ENCODE measurements around the gene CCBE1. TPM values are rescaled to one million over a fixed set of nuclear protein-coding genes. Genes with fewer than 3 reads are reported as not detected.

CCBE1 gene
- total and polyA plus RNA-seq, 9 of the 15 experiments (the other 6 are each of a cell fraction or from before 2014, with no cell fraction given): 0.20 TPM; not detected in 8

- ATAC-seq (no peak), FAIRE-seq (no peak), DNase-seq (ENCODE audit: extremely low read depth in 1 of 4, low spot score in 3 of 4) (no peak)
- Histone ChIP-seq H3K79me2 (ENCODE audit: control insufficient read depth, insufficient read depth, low read length) (no peaks in the 10 kb centered on the region), H3K36me3 (ENCODE audit: control insufficient read depth, insufficient read depth, low read length) (no peaks in the 10 kb centered on the region), H3K27ac (ENCODE audit: extremely low read depth, low read depth, low read length) (no peak overlapping the region), H3K4me3 (no peak overlapping the region), H3K9me3 (replicated peaks; ENCODE audit: control insufficient read depth, insufficient read depth, low read depth, low read length) (no peaks in the 10 kb centered on the region), H2AFZ (ENCODE audit: low read depth, low read length) (no peak overlapping the region), H3K27me3 (ENCODE audit: control insufficient read depth in 2 of 2, insufficient read depth in 2 of 2, low read length in 2 of 2) (no peaks in the 10 kb centered on the region; a peak in 1 of 5 replicates), H3K9ac (ENCODE audit: insufficient read depth in 1 of 2, low read depth in 2 of 2, low read length in 2 of 2) (no peak overlapping the region), H3K4me1 (replicated peaks in 1 of 2; ENCODE audit: control insufficient read depth in 2 of 2, insufficient read depth in 2 of 2, low read length in 2 of 2) (no peaks in the 10 kb centered on the region), H4K20me1 (replicated peaks; ENCODE audit: control insufficient read depth, insufficient read depth, low read length) (no peaks in the 10 kb centered on the region), H3K9me1 (ENCODE audit: control insufficient read depth, insufficient read depth, low read length) (no peaks in the 10 kb centered on the region), H3K4me2 (ENCODE audit: insufficient read depth, low read length) (no peak overlapping the region)
- no TSS peak for BruUV-seq (replicated peaks)
- in situ Hi-C loops (cut with MboI): no loop called here
- ChIA-PET CTCF (ENCODE audit: low intra/inter-chr PET ratio) (no interaction called here), POLR2A (interaction anchor here (0.7 kb wide), 1 partner anchor 294 kb away, joined by 3 read pairs; no protein-coding TSS in a partner anchor)
- WGBS (ENCODE audit: insufficient coverage, low coverage, missing lambda C conversion rate): 0% methylated on average over 6 of the region's 15 CpGs
- intact Hi-C loops (cut with micrococcal nuclease): no loop called here
- TF ChIP-seq NCOR1 (IDR thresholded peaks at IDR 0.05) (no peak), RAD21 (CRISPR knock-in tag; conservative IDR thresholded peaks at IDR 0.05 in 1 of 2, IDR thresholded peaks at IDR 0.05 in 1 of 2) (no peak), BCOR (IDR thresholded peaks at IDR 0.05) (no peak), FIP1L1 (IDR thresholded peaks at IDR 0.05; ENCODE audit: low read depth, low read length, poor library complexity, severe bottlenecking) (no peak), NR0B1 (IDR thresholded peaks at IDR 0.05; ENCODE audit: partially characterized antibody) (no peak), EP300 (IDR thresholded peaks at IDR 0.05; ENCODE audit: low read length) (no peak), ZNF3 (CRISPR knock-in tag; IDR thresholded peaks at IDR 0.05) (no peak)
- TF ChIP-seq, protein P1, sequence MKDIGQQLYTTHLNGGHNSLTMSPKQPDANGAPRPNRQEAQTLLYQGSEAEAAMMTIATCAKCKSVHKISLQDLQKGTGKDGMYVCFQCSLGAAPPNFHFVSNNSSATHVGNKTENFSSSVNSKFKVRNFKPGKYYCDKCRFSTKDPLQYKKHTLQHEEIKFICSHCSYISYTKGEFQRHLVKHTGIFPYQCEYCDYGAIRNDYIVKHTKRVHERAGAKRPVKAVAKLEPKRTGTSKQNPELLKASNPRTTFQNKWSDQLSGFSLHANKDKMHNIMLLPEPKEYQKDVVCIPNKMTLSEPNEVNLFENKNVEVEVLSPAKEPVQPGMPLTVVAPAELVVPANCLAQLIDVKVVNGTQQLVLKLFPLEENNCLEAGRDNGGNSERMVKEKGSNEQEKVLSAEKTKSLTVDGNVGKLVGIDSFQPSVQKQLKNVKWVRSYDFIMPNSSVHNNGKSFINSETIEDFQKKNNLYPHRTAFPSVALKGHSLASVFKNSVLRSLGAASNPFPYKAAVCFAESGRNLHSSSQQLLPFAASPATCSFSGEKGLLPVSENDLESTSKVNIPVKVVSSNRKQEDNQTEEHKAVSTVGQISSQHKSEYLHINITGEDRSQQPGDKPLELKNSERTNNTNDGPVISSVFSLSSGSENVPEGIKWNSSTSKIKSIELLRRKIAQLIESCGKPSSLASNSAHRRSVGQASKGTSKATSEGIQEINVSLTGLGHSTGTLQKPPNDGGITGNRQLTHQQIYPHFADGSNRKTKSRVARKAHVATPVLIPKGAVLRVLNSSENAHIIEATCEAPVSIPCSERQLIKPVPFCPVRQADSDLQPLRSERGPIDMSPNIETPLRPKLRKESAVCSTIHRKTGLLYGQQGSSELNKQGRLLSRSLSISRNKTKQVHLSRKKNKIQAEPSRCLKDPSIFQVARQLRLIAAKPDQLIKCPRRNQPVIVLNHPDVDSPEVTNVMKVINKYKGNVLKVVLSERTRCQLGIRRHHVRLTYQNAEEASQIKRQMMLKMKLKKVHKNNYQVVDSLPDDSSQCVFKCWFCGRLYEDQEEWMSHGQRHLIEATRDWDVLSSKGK (CRISPR knock-in tag; IDR thresholded peaks at IDR 0.05): no peak
- TF ChIP-seq, protein P2, sequence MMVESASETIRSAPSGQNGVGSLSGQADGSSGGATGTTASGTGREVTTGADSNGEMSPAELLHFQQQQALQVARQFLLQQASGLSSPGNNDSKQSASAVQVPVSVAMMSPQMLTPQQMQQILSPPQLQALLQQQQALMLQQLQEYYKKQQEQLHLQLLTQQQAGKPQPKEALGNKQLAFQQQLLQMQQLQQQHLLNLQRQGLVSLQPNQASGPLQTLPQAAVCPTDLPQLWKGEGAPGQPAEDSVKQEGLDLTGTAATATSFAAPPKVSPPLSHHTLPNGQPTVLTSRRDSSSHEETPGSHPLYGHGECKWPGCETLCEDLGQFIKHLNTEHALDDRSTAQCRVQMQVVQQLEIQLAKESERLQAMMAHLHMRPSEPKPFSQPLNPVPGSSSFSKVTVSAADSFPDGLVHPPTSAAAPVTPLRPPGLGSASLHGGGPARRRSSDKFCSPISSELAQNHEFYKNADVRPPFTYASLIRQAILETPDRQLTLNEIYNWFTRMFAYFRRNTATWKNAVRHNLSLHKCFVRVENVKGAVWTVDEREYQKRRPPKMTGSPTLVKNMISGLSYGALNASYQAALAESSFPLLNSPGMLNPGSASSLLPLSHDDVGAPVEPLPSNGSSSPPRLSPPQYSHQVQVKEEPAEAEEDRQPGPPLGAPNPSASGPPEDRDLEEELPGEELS (CRISPR knock-in tag; IDR thresholded peaks at IDR 0.05; ENCODE audit: borderline replicate concordance): no peak
Observed at GRCh38 chr18:59469463-59470180, 227.6 kb downstream of the CCBE1 start.
